ENCODE data around the gene SPATS1.
"Not testable (repeated sequence)": the region's sequence is repeated elsewhere in the genome, so short reads cannot be mapped to it uniquely, and the experiment has no call there.

Gene SPATS1

DNA sequence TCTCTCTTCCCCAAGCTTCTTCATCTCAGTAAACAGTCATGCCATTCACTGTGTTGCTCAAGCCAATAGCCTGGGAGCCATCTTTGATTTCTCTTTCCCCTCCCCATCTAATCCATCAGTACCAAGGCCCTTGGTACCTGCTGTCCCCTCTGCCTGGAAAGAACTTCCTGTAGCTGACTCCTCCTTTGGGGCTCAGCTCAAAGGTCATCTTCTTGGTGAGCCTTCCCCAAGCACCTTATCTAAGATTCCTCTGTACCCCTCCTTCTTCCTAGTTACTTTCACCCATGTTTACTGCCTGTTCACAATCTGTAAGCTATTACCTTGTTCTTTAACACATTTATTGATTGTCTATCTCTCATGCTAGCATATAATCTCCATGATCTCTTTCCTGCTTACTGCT, 32.8 kb upstream of the SPATS1 start:
- no peaks in the 10 kb centered on the region for H3K4me1 ChIP-seq
- H3K9me3 ChIP-seq: no peaks in the 10 kb centered on the region
- no peak for DNase-seq
- H3K36me3 ChIP-seq: peaks cover 69% of the 10 kb centered on the region
- TF ChIP-seq, protein P1, sequence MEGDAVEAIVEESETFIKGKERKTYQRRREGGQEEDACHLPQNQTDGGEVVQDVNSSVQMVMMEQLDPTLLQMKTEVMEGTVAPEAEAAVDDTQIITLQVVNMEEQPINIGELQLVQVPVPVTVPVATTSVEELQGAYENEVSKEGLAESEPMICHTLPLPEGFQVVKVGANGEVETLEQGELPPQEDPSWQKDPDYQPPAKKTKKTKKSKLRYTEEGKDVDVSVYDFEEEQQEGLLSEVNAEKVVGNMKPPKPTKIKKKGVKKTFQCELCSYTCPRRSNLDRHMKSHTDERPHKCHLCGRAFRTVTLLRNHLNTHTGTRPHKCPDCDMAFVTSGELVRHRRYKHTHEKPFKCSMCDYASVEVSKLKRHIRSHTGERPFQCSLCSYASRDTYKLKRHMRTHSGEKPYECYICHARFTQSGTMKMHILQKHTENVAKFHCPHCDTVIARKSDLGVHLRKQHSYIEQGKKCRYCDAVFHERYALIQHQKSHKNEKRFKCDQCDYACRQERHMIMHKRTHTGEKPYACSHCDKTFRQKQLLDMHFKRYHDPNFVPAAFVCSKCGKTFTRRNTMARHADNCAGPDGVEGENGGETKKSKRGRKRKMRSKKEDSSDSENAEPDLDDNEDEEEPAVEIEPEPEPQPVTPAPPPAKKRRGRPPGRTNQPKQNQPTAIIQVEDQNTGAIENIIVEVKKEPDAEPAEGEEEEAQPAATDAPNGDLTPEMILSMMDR (IDR thresholded peaks at IDR 0.05; ENCODE audit: low read depth, low read length): no peak
- no peak overlapping the region for H3K4me3 ChIP-seq (ENCODE audit: low read depth, low read length)
- H3K27me3 ChIP-seq: no peaks in the 10 kb centered on the region

DNA sequence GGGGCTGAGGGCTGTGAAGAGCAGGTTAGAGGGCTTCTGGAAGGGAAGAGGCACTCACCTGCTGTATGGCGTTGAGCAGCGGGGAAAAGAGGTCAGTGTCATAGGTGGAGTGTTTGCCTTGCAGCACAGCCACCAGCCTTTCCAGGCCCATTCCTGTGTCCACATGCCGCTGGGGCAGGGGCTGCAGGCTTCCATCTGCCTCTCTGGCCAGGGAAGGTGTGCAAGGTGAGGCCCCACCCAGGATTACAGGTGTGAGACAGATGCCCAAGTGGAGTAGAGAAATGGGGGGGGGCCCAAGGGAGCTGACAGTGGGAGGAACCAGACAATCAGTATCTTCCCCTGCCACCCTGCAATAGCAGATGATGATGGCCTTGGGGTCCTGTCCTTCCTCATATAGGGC, 32.2 kb upstream of the SPATS1 start:
- no peaks in the 10 kb centered on the region for H3K27me3 ChIP-seq
- no peaks in the 10 kb centered on the region for H3K9me3 ChIP-seq
- H3K4me3 ChIP-seq (ENCODE audit: low read depth, low read length): no peak overlapping the region
- H3K4me1 ChIP-seq: no peaks in the 10 kb centered on the region
- no peak for DNase-seq
- H3K36me3 ChIP-seq: peaks cover 63% of the 10 kb centered on the region
- TF ChIP-seq, protein P1 (IDR thresholded peaks at IDR 0.05; ENCODE audit: low read depth, low read length): no peak

DNA sequence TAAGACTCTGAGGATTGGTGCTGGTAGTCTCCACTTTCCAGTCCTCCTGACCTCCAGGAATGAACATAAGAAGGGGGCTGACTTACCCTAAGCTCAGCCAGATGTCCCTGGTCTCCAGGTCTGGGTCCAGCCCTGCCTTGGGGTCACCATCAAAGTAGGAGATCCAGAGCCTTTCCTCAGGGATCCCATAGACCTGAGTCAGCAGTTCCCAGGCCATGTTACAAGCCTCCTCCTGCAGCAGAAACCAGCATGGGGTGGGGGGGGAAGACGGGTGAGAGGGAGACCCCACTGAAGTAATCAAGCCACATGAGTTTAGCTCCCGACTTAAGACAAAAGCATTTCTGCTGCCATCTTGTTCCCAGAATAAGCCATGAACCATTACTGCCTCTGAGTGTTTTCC, 31.1 kb upstream of the SPATS1 start:
- H3K9me3 ChIP-seq: no peaks in the 10 kb centered on the region
- peak overlapping the region; percentile 84; the same call in 1 of the 2 replicates for H3K4me3 ChIP-seq (ENCODE audit: low read depth, low read length)
- TF ChIP-seq, protein P1 (IDR thresholded peaks at IDR 0.05; ENCODE audit: low read depth, low read length): no peak
- no peak for DNase-seq
- H3K27me3 ChIP-seq: no peaks in the 10 kb centered on the region
- H3K4me1 ChIP-seq: no peaks in the 10 kb centered on the region
- peaks cover 52% of the 10 kb centered on the region for H3K36me3 ChIP-seq

DNA sequence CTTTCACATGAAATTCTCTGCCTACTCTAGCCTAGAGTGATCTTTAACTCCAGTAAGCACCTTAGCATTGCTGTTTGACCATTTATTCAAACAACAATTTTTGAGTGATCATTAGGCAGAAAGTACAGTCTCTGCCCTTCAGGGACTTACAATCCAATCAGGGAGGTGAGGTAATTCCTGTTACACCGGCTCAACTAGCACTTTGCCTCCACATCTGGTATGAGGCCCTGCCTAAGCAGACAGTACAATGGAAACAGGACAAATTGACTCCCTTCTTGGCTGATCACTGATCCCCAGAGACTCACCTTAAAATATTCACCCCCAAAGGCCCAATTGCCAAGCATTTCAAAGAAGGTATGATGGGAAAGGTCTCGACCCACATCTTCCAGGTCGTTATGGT, 30.7 kb upstream of the SPATS1 start:
- no peaks in the 10 kb centered on the region for H3K4me1 ChIP-seq
- no peaks in the 10 kb centered on the region for H3K27me3 ChIP-seq
- DNase-seq: no peak
- peaks cover 48% of the 10 kb centered on the region for H3K36me3 ChIP-seq
- no peaks in the 10 kb centered on the region for H3K9me3 ChIP-seq
- TF ChIP-seq, protein P1 (IDR thresholded peaks at IDR 0.05; ENCODE audit: low read depth, low read length): no peak
- peak overlapping the region; percentile 84 for H3K4me3 ChIP-seq (ENCODE audit: low read depth, low read length)

GRCh38 chr6:44312901-44313788, 29.3 kb upstream of the SPATS1 start, which contains the start of gene AARS2:
AARS2 (minus strand) TSS chr6:44313347; CDS start chr6:44313323, 24 bp downstream.
- Histone ChIP-seq H3K4me3 (ENCODE audit: low read depth, low read length) (peak within 1 kb of the TSS; percentile 84), H3K27me3 (no peaks in the 10 kb centered on the region), H3K9me3 (no peaks in the 10 kb centered on the region), H3K36me3 (peaks cover 34% of the 10 kb centered on the region), H3K4me1 (no peaks in the 10 kb centered on the region)
- DNase-seq: peak; percentile 93
- TF ChIP-seq, protein P1 (IDR thresholded peaks at IDR 0.05; ENCODE audit: low read depth, low read length): peak; percentile 98

GRCh38 chr6:44314657-44315056, 27.8 kb upstream of the SPATS1 start:
- not testable (repeated sequence) for DNase-seq; H3K4me1 ChIP-seq; H3K4me3 ChIP-seq (ENCODE audit: low read depth, low read length); H3K27me3 ChIP-seq; H3K9me3 ChIP-seq
- H3K36me3 ChIP-seq: peaks cover 25% of the 10 kb centered on the region

All from BE2C (cell line).